ENCODE measurements around the gene MAGEA8. TPM values are rescaled to one million over a fixed set of nuclear protein-coding genes. Genes with fewer than 3 reads are reported as not detected.
"Not testable (repeated sequence)": the region's sequence is repeated elsewhere in the genome, so short reads cannot be mapped to it uniquely, and the experiment has no call there.

The MAGEA8 gene
- total RNA-seq: not detected

GRCh38 chrX:149881081-149881711, at the start of gene MAGEA8:
Gene MAGEA8 (plus strand): TSS chrX:149881183. CDS start chrX:149884273, 3,090 bp downstream.
- DNase-seq (ENCODE audit: low spot score in 2 of 2): no peak
- intact Hi-C loops (cut with DNase I; ENCODE audit: low total_unique reads): no loop called here
- Histone ChIP-seq H3K27ac (no peak within 1 kb of the TSS), H3K36me3 (no peaks in the 10 kb centered on the region), H3K9me3 (no peaks in the 10 kb centered on the region), H3K4me1 (no peaks in the 10 kb centered on the region), H3K4me3 (no peak within 1 kb of the TSS), H3K27me3 (peaks cover 0 to 10% of the 10 kb centered on the region in 2 donors)
- TF ChIP-seq CTCF (IDR thresholded peaks at IDR 0.05): no peak
- no peak for TF ChIP-seq POLR2AphosphoS5 (IDR thresholded peaks at IDR 0.05)
- TF ChIP-seq POLR2A (IDR thresholded peaks at IDR 0.05): no peak

- Histone ChIP-seq H3K9me3 (no peaks in the 10 kb centered on the region), H3K4me3 (no peak overlapping the region), H3K27me3 (no peaks in the 10 kb centered on the region), H3K27ac (no peak overlapping the region), H3K36me3 (no peaks in the 10 kb centered on the region), H3K4me1 (no peaks in the 10 kb centered on the region)
- TF ChIP-seq POLR2AphosphoS5 (IDR thresholded peaks at IDR 0.05) (no peak), POLR2A (IDR thresholded peaks at IDR 0.05) (no peak), CTCF (IDR thresholded peaks at IDR 0.05) (no peak)
- intact Hi-C loops (cut with DNase I; ENCODE audit: low total_unique reads): no loop called here
- no peak for DNase-seq (ENCODE audit: low spot score in 2 of 2)
Measured at GRCh38 chrX:149831473-149831872, 49.5 kb upstream of the MAGEA8 start.

GRCh38 chrX:149836728-149837127, 44.3 kb upstream of the MAGEA8 start:
- H3K27me3 ChIP-seq; DNase-seq (ENCODE audit: low spot score in 2 of 2); H3K4me3 ChIP-seq; H3K27ac ChIP-seq; intact Hi-C loops (cut with DNase I; ENCODE audit: low total_unique reads); H3K4me1 ChIP-seq; H3K9me3 ChIP-seq; H3K36me3 ChIP-seq: not testable (repeated sequence)

- Histone ChIP-seq H3K27ac (no peak overlapping the region), H3K4me3 (no peak overlapping the region), H3K27me3 (peaks cover 0 to 10% of the 10 kb centered on the region in 2 donors), H3K9me3 (no peaks in the 10 kb centered on the region), H3K4me1 (no peaks in the 10 kb centered on the region), H3K36me3 (no peaks in the 10 kb centered on the region)
- TF ChIP-seq CTCF (IDR thresholded peaks at IDR 0.05): no peak
- no peak for TF ChIP-seq POLR2A (IDR thresholded peaks at IDR 0.05)
- no peak for TF ChIP-seq POLR2AphosphoS5 (IDR thresholded peaks at IDR 0.05)
- no peak for DNase-seq (ENCODE audit: low spot score in 2 of 2)
- intact Hi-C loops (cut with DNase I; ENCODE audit: low total_unique reads): no loop called here
Measured at GRCh38 chrX:149837167-149837566, 43.8 kb upstream of the MAGEA8 start.

- Histone ChIP-seq H3K4me3 (no peak overlapping the region), H3K4me1 (no peaks in the 10 kb centered on the region), H3K27me3 (peaks cover 0 to 10% of the 10 kb centered on the region in 2 donors), H3K27ac (no peak overlapping the region), H3K36me3 (no peaks in the 10 kb centered on the region), H3K9me3 (no peaks in the 10 kb centered on the region)
- intact Hi-C loops (cut with DNase I; ENCODE audit: low total_unique reads): no loop called here
- no peak for DNase-seq (ENCODE audit: low spot score in 2 of 2)
- TF ChIP-seq POLR2A (IDR thresholded peaks at IDR 0.05) (no peak), CTCF (IDR thresholded peaks at IDR 0.05) (no peak)
Measured at GRCh38 chrX:149837639-149838038, 43.3 kb upstream of the MAGEA8 start.

GRCh38 chrX:149841929-149842328, 39.1 kb upstream of the MAGEA8 start:
- intact Hi-C loops (cut with DNase I; ENCODE audit: low total_unique reads): no loop called here
- Histone ChIP-seq H3K36me3 (no peaks in the 10 kb centered on the region), H3K27ac (no peak overlapping the region), H3K4me3 (no peak overlapping the region), H3K9me3 (no peaks in the 10 kb centered on the region), H3K27me3 (peaks cover 0 to 16% of the 10 kb centered on the region in 2 donors), H3K4me1 (no peaks in the 10 kb centered on the region)
- TF ChIP-seq POLR2A (IDR thresholded peaks at IDR 0.05): no peak
- TF ChIP-seq POLR2AphosphoS5 (IDR thresholded peaks at IDR 0.05): no peak
- TF ChIP-seq CTCF (IDR thresholded peaks at IDR 0.05): no peak
- no peak for DNase-seq (ENCODE audit: low spot score in 2 of 2)

Data from breast epithelium (tissue), 4 donors.